Prostate gland (tissue), 2 donors: ENCODE data around the gene TSHZ1. TPM values are rescaled to one million over a fixed set of nuclear protein-coding genes. Genes with fewer than 3 reads are reported as not detected.

Source experiments
- DNase-seq: peaks from one replicate; pipeline ENCODE4 v3.0.0-alpha.2; 2019; ENCODE audit warnings: low spot score
- H3K27ac ChIP-seq, 2 donors: fragments of 200-600 bp; sonication (generic); 2 replicates each; pipeline ENCODE4 v1.5.1; 2017 to 2019
- H3K27me3 ChIP-seq: fragments of 200-600 bp; sonication (generic); replicated peaks from 2 replicates; pipeline ENCODE4 v1.5.1; 2019; ENCODE audit not compliant: insufficient read depth
- H3K36me3 ChIP-seq, 2 donors: fragments of 200-600 bp; sonication (generic); 1 replicate in 1 of 2; 2 replicates in 1 of 2; pipeline versions ENCODE4 v1.5.1 to v1.8.1; 2017 to 2019
- H3K4me1 ChIP-seq: fragments of 200-600 bp; sonication (generic); replicated peaks from 2 replicates; pipeline ENCODE4 v1.5.1; 2019
- H3K4me3 ChIP-seq, 2 donors: fragments of 200-600 bp; sonication (generic); 2 replicates each; pipeline ENCODE4 v1.5.1; 2017 to 2019
- H3K9me3 ChIP-seq: fragments of 200-600 bp; sonication (generic); 2 replicates; pipeline ENCODE4 v1.5.1; 2017
- POLR2A ChIP-seq: fragments of 450-650 bp; IDR thresholded peaks from one replicate; pipeline ENCODE4 v1.6.1; 2016; ENCODE audit warnings: antibody characterized with exemption, mild to moderate bottlenecking
- POLR2AphosphoS5 ChIP-seq: sonication (generic); formaldehyde crosslinking; IDR thresholded peaks from one replicate; pipeline ENCODE4 v1.6.1; 2017; ENCODE audit warnings: antibody characterized with exemption
- WGBS: methylation state at CpG from one replicate; pipeline ENCODE4 v1.1.5; 2018; 5-methylcytosine and 5-hydroxymethylcytosine counted together
- intact Hi-C: fragments of 100-400 bp; cut with DNase I; formaldehyde crosslinking; loops from one replicate; pipeline ENCODE4 v1.14.2; 2022
- total RNA-seq, 2 donors: library from RNA; depleted of rRNA; stranded (reverse); fragments of >200 nt; gene quantifications; one replicate each; pipeline ENCODE4 v1.1.0, GENCODE V29; 2016
- TF ChIP-seq, protein P1 (sequence below), 4 experiments: fragments of 200-600 bp in 2 of 4; fragments of 450-650 bp in 2 of 4; sonication (generic) in 2 of 4; IDR thresholded peaks; 1 replicate in 3 of 4; 2 replicates in 1 of 4; pipeline ENCODE4 v1.5.1; 2016 to 2019; ENCODE audit warnings: antibody characterized with exemption in 4 of 4, mild to moderate bottlenecking in 2 of 4, moderate library complexity in 2 of 4

The TSHZ1 gene
- total RNA-seq, 2 donors from 2014 or later, result 18.2 to 48.6 TPM

DNA sequence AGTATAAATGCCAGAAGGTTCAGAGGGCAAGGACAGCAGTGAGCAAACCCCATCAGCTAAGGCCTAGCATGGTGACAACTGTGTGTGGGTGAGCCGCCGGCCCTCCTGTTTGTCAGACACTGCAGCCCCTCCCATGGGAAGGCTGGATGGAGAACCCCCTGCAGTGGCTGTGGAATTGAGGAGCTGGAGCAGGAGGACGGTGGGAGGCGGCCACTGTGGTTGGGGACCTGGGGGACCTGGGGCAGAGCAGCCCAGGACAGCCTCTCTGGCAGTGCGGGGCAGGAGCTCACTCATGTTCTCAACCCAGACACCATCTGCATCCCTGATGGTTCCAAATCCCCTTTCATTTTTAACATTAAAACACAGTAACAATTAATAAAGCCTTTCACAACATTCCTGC, 68.8 kb downstream of the TSHZ1 start:
- TF ChIP-seq POLR2A (no peak), POLR2AphosphoS5 (no peak)
- TF ChIP-seq, protein P1, sequence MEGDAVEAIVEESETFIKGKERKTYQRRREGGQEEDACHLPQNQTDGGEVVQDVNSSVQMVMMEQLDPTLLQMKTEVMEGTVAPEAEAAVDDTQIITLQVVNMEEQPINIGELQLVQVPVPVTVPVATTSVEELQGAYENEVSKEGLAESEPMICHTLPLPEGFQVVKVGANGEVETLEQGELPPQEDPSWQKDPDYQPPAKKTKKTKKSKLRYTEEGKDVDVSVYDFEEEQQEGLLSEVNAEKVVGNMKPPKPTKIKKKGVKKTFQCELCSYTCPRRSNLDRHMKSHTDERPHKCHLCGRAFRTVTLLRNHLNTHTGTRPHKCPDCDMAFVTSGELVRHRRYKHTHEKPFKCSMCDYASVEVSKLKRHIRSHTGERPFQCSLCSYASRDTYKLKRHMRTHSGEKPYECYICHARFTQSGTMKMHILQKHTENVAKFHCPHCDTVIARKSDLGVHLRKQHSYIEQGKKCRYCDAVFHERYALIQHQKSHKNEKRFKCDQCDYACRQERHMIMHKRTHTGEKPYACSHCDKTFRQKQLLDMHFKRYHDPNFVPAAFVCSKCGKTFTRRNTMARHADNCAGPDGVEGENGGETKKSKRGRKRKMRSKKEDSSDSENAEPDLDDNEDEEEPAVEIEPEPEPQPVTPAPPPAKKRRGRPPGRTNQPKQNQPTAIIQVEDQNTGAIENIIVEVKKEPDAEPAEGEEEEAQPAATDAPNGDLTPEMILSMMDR (IDR thresholded peaks at IDR 0.05), result no peak
- no peak for DNase-seq
- no peak overlapping the region for H3K4me3 ChIP-seq
- H3K27me3 ChIP-seq, result no peaks in the 10 kb centered on the region
- WGBS, result 93% methylated on average over 5 of the region's 5 CpGs
- intact Hi-C loops, result no loop called here
- H3K27ac ChIP-seq, result no peak overlapping the region
- no peaks in the 10 kb centered on the region for H3K36me3 ChIP-seq
- no peaks in the 10 kb centered on the region for H3K4me1 ChIP-seq
- no peaks in the 10 kb centered on the region for H3K9me3 ChIP-seq

DNA sequence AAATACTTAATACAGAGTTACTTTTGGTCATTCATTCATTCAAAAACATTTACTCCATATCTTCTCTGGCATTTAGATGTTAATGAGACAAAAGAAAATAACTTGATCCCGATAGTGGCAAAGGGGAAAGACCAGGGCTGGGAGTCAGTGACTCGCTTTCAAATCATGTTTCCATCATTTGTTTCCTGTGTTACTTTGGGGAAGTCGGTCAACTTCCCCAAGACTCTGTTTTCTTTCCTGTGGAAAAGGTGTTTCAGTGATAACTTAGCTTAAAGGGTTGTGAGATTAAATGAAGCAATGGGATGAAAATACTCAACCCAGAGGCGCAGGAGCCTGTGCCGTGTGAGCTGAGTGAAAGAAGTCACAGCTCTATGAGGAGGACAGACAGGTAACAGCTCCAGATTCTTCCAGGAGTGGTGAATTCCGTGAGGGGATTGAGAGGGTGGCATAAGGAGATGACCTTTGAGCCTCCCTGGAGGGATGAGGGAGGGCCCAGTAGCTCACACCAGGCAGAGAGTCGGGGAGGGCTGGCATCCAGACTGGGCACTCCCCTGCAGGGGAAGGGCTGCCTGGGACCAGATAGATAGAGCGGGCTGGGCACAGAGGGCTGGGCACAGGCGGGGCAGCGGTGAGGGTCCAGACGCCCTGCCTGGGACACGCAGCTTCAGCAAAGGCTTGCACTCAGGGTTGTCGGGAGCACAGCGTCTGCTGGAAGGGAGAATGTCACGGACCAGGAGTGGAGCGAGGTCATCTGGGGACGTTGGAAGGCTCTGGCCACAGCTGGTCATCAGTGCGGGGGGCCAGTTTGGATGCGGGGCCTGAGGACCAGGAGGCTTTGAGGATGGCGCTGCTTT, 70.1 kb downstream of the TSHZ1 start:
- H3K4me3 ChIP-seq, result no peak overlapping the region
- no peaks in the 10 kb centered on the region for H3K36me3 ChIP-seq
- no peaks in the 10 kb centered on the region for H3K27me3 ChIP-seq
- no peak overlapping the region for H3K27ac ChIP-seq
- H3K9me3 ChIP-seq, result no peaks in the 10 kb centered on the region
- no peaks in the 10 kb centered on the region for H3K4me1 ChIP-seq
- DNase-seq, result no peak
- no peak for TF ChIP-seq POLR2AphosphoS5
- TF ChIP-seq, protein P1 (IDR thresholded peaks at IDR 0.05), result no peak
- no peak for TF ChIP-seq POLR2A
- WGBS, result 82% methylated on average over 20 of the region's 20 CpGs
- intact Hi-C loops, result no loop called here

DNA sequence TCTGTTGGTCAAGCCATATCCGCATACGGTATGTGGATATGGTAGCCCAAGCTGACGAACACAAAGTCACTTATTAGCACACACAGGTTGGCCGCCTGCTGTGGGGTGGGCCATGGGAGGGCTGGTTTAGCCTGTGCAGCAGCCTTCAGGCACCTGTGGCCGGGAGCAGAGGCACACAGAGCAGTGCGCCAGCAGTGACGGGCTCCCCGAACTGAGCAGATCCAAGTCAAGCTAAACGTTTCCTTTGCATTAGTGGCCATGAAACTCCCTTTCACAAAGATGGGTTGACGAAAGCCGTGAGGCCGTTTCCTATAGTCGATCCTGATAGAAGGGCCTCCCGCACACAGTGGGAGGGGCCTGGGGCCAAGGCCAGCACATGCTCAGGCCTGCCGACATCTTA, 72.1 kb downstream of the TSHZ1 start:
- WGBS, result 96% methylated on average over 15 of the region's 15 CpGs
- Histone ChIP-seq H3K4me3 (no peak overlapping the region), H3K4me1 (no peaks in the 10 kb centered on the region), H3K27me3 (no peaks in the 10 kb centered on the region), H3K9me3 (no peaks in the 10 kb centered on the region), H3K36me3 (no peaks in the 10 kb centered on the region), H3K27ac (no peak overlapping the region)
- no peak for DNase-seq
- TF ChIP-seq POLR2A, result no peak
- TF ChIP-seq, protein P1 (IDR thresholded peaks at IDR 0.05), result no peak
- no peak for TF ChIP-seq POLR2AphosphoS5
- intact Hi-C loops, result no loop called here

DNA sequence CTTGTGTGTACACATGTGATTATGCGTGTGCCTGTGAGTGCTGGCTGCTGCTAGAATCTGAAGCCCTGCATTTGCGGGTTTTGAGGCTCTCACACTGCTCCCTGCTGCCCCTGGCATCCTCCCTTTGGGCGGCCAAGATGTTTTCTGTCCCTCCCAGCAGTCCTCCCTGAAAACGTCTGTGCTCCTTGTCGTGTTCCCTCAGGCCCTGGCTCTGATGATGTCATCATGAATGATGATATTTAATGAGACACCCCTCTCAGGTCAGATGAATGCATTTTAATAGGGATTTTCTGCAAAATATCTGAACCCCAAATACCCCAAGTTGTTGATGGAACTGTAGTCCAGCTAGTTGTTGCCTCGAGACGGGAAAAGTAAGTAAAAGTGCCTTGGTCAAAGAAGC, 73.1 kb downstream of the TSHZ1 start:
- Histone ChIP-seq H3K27me3 (no peaks in the 10 kb centered on the region), H3K4me3 (no peak overlapping the region), H3K9me3 (no peaks in the 10 kb centered on the region), H3K27ac (no peak overlapping the region), H3K36me3 (no peaks in the 10 kb centered on the region), H3K4me1 (no peaks in the 10 kb centered on the region)
- no peak for DNase-seq
- TF ChIP-seq POLR2A (no peak), POLR2AphosphoS5 (no peak)
- TF ChIP-seq, protein P1 (IDR thresholded peaks at IDR 0.05), result no peak
- intact Hi-C loops, result no loop called here
- WGBS, result 88% methylated on average over 7 of the region's 7 CpGs

DNA sequence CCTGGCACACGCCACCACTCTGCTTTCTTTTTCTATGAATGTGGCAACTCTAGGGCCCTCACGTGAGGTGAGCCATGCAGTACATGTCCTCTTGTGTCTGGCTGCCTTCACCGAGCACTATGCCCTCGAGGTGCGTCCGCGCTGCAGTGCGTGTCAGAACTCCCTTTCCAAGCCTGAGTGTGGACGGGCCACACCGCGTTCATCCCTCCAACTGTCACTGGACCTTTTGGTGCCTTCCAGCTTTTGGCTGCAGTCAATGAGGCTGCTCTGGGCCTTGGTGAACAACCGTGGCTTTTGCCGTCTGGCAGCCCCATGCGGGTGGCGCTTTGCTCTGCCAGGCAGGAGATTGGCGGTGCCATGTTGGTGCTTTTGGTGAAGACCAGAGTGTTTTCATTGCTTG, 74.0 kb downstream of the TSHZ1 start:
- TF ChIP-seq POLR2AphosphoS5, result no peak
- TF ChIP-seq, protein P1 (IDR thresholded peaks at IDR 0.05), result no peak
- TF ChIP-seq POLR2A, result no peak
- no peak overlapping the region for H3K4me3 ChIP-seq
- H3K9me3 ChIP-seq, result no peaks in the 10 kb centered on the region
- H3K36me3 ChIP-seq, result no peaks in the 10 kb centered on the region
- no peaks in the 10 kb centered on the region for H3K4me1 ChIP-seq
- no peaks in the 10 kb centered on the region for H3K27me3 ChIP-seq
- 96% methylated on average over 16 of the region's 16 CpGs for WGBS
- no peak overlapping the region for H3K27ac ChIP-seq
- DNase-seq, result no peak
- intact Hi-C loops, result no loop called here
